ENCODE measurements around the gene CMIP.

DNA sequence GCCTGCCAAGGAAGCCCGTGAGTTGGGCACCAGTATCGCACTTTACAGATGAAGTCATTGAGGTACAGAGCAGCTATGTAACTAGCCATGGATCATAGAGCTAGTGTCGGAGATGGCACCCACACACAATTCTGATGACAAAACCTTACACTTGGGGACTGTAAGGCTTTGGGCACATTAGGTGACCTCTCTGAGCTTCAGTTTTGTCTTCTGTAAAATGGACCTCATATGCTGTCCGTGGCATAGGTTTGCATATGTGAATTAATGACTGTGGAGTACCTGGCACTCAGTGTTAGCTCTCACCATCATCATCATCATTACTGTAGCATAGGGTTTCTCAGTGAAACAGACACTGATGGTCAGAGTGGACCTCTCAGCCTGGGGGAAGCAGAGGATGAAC, 50.3 kb downstream of the CMIP start:
- TF ChIP-seq SUZ12 (IDR thresholded peaks at IDR 0.05; ENCODE audit: extremely low read depth, insufficient read depth, insufficient read length) (no peak), ZNF274 (IDR thresholded peaks at IDR 0.05; ENCODE audit: low read depth, low read length) (no peak)

Measured in NT2/D1 (cell line).